BLaER1 (cell line): Measurements from ENCODE around the gene RPN2.

Experiments
- H3K27ac ChIP-seq: shearing (Covaris generic); formaldehyde crosslinking; 2 replicates; pipeline ENCODE4 v1.8.1; 2022
- H3K27me3 ChIP-seq: shearing (Covaris generic); formaldehyde crosslinking; 2 replicates; pipeline ENCODE4 v1.8.1; 2022
- H3K36me3 ChIP-seq: shearing (Covaris generic); formaldehyde crosslinking; 2 replicates; pipeline ENCODE4 v1.8.1; 2022
- H3K4me1 ChIP-seq: shearing (Covaris generic); formaldehyde crosslinking; 2 replicates; pipeline ENCODE4 v1.8.1; 2022
- H3K4me2 ChIP-seq: shearing (Covaris generic); formaldehyde crosslinking; 2 replicates; pipeline ENCODE4 v1.8.1; 2022
- H3K4me3 ChIP-seq: shearing (Covaris generic); formaldehyde crosslinking; 2 replicates; pipeline ENCODE4 v1.8.1; 2022
- H3K9ac ChIP-seq: shearing (Covaris generic); formaldehyde crosslinking; 2 replicates; pipeline ENCODE4 v1.8.1; 2022
- H3K9me3 ChIP-seq: shearing (Covaris generic); formaldehyde crosslinking; 2 replicates; pipeline ENCODE4 v1.8.1; 2022
- H4K20me1 ChIP-seq: shearing (Covaris generic); formaldehyde crosslinking; 2 replicates; pipeline ENCODE4 v1.8.1; 2022
- Cebpa-rat ChIP-seq: shearing (Covaris generic); IDR thresholded peaks from 2 replicates; pipeline ENCODE4 v1.8.1; 2022

Gene RPN2

DNA sequence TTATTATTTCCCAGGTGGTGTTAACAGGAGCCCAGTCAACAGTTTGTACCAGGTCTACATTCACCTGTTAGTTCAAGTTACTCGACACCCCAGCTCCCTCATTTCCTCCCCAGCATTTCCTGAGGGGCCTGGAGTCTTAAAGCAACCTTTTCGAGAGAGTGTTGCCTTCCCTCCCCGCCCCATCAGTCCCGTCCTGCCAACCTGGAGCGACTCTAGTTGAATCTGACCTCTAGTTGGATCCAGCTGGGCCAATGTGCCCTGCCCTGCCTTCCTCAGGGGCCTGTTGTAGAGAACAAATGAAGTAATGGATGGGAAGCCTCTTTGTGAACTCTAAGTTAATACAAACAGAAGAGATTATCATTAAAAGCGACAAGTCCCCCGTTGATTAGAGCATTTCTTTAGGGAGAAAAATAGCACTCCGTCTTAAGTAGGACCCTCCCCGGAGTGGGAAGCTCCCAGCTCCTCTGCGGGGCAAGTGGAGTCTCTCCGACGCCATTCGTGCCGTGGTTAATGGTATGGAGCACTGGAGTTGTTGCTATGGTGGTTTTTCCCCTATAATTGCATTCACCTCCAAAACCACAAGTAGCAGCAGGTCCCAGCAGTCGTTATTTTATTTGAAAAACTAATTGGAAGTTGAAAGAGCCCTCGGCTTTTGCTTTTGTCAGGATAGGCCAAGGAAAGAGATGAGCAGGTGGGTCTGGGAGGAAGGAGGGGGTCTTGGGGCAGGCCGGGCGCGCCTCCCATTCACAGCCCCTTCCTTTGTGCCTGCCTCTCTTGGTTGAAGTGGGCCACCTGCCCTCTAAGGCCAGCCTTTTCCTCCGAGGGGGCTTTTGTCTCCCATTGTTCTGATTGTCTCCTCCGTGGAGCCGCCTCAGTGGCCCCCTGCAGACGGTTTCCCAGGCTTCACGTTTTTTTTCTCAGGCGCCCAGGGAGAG is 66.4 kb downstream of the RPN2 start:
- no peak overlapping the region for H3K9ac ChIP-seq
- no peak overlapping the region for H3K27ac ChIP-seq
- TF ChIP-seq Cebpa-rat = no peak
- no peaks in the 10 kb centered on the region for H3K27me3 ChIP-seq
- H3K9me3 ChIP-seq = no peaks in the 10 kb centered on the region
- peaks cover 49% of the 10 kb centered on the region for H3K36me3 ChIP-seq
- no peak overlapping the region for H3K4me2 ChIP-seq
- H3K4me1 ChIP-seq = no peaks in the 10 kb centered on the region
- peaks cover 10% of the 10 kb centered on the region; the same call in 1 of the 2 replicates for H4K20me1 ChIP-seq
- no peak overlapping the region for H3K4me3 ChIP-seq

DNA sequence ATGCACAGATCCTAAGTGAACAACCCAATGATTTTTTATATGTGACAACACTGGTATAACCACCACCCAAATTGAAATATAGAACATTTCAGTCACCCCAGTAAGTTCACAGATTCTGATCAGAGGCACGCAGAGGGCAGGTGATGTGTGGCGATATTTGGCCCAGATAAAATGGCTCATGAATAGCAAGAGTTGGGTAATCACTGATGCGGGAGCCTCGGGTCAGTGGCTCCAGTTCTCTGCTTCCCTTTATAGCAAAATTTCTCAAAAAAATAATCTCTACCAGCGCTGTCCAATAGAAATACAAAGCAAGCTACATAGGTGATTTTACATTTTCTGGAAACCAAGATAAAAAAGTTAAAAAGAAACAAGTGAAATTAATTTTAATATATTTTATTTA is 67.6 kb downstream of the RPN2 start:
- Histone ChIP-seq H3K4me3 (no peak overlapping the region), H3K9ac (no peak overlapping the region), H4K20me1 (0 out of 2 replicates have a peak, but pooled peaks cover 10% of the 10 kb centered on the region), H3K4me1 (no peaks in the 10 kb centered on the region), H3K4me2 (no peak overlapping the region), H3K27me3 (no peaks in the 10 kb centered on the region), H3K27ac (no peak overlapping the region), H3K36me3 (peaks cover 36% of the 10 kb centered on the region), H3K9me3 (no peaks in the 10 kb centered on the region)
- TF ChIP-seq Cebpa-rat = no peak

DNA sequence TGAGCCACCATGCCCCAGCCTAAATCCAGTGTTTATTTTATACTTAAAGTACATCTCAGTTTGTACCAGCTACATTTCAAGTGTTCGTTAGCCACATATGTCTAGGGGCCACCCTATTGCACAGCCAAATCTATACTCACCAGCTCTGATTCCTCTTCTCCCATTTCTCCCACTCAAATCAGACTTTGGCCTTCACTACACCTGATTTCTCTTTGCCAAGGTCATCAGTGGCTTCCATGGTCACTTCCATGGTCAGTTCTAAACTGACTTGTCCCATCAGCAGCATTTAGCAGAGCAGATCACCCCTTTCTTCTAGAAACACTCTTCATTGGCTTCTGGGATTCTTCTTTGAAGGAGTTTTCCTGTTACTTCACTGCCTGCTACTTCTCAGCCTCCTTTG is 68.4 kb downstream of the RPN2 start:
- Histone ChIP-seq H3K4me3 (no peak overlapping the region), H3K9ac (no peak overlapping the region), H3K27ac (no peak overlapping the region), H3K4me1 (no peaks in the 10 kb centered on the region), H3K4me2 (no peak overlapping the region), H4K20me1 (0 out of 2 replicates have a peak, but pooled peaks cover 10% of the 10 kb centered on the region), H3K9me3 (no peaks in the 10 kb centered on the region), H3K36me3 (peaks cover 28% of the 10 kb centered on the region), H3K27me3 (no peaks in the 10 kb centered on the region)
- no peak for TF ChIP-seq Cebpa-rat

DNA sequence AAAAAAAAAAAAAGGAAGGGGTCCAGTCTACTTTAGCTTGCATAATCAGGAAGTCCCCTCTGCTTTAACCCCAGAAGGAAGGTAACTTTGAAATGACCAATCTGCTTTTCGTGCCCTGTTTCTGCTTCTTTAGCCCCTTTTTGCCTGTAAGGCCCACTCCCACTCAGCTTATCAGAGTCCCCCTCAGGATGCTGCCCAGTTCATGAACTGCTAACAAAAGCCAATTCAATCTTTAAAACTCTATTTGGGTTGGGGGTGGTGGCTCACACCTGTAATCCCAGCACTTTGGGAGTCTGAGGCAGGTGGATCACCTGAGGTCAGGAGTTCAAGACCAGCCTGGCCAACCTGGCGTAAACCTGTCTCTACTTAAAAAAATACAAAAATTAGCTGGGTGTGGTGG is 70.2 kb downstream of the RPN2 start:
- no peaks in the 10 kb centered on the region for H4K20me1 ChIP-seq
- no peak overlapping the region for H3K4me3 ChIP-seq
- no peak for TF ChIP-seq Cebpa-rat
- H3K36me3 ChIP-seq = peaks cover 11% of the 10 kb centered on the region; the same call in 1 of the 2 replicates
- H3K9ac ChIP-seq = no peak overlapping the region
- H3K27me3 ChIP-seq = no peaks in the 10 kb centered on the region
- no peak overlapping the region for H3K27ac ChIP-seq
- no peak overlapping the region for H3K4me2 ChIP-seq
- peaks cover 5% of the 10 kb centered on the region; the same call in 1 of the 2 replicates for H3K9me3 ChIP-seq
- H3K4me1 ChIP-seq = no peaks in the 10 kb centered on the region

DNA sequence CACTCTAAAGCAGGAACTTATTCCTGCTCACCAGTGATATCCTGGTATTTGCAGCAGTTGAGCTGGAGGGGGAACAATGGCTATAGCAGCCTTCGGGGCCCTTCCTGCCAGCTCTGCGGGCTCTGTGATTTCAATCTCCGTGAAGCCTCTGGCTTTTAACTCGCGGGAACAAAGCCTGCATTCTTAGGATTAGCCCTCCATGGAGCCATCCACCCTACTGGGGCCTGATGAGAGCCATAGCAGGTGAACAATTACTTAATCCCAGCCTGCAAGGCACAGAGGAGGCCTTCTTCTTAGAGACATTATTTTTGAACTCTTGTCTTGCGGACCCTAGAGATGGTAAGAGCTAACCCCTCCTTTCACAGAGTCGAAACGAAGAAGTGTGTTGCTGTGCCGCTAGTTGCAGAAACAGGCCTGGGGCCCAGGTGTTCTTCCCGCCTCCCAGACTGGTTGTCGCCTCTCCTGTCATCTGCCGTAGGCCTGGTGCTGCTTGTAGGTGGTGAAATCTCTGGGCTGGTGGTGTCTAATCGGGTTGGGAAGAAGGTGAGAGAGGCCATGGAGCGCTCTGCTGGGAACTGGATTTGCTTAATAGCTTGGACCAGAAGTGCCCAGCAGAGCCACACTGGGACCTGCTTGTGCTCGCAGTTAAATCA is 72.8 kb downstream of the RPN2 start:
- Histone ChIP-seq H3K4me1 (no peaks in the 10 kb centered on the region), H3K36me3 (no peaks in the 10 kb centered on the region), H3K9ac (no peak overlapping the region), H4K20me1 (no peaks in the 10 kb centered on the region), H3K27me3 (no peaks in the 10 kb centered on the region), H3K27ac (no peak overlapping the region), H3K4me2 (no peak overlapping the region), H3K4me3 (no peak overlapping the region), H3K9me3 (peaks cover 9% of the 10 kb centered on the region; the same call in 1 of the 2 replicates)
- no peak for TF ChIP-seq Cebpa-rat

DNA sequence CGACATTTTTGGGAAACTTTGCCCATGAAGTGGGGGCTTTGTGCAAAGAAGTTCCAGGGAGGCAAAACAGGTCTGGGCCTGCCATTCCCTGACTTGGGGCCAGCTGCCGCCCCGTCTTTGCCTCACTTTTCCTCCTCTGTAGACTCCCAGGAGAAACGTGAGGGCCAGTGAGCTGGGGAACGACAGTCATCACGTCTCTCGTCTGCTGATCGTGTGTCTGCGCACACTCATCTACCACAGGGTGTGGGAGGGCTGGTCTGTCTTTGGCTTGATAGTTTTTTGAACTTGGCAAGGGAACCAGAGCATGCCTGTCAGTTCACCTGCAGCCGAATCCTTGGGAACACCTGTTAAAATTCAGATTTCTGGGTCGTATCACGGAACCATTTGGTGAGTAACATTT is 74.0 kb downstream of the RPN2 start:
- H3K9me3 ChIP-seq = peaks cover 9% of the 10 kb centered on the region; the same call in 1 of the 2 replicates
- no peaks in the 10 kb centered on the region for H3K36me3 ChIP-seq
- H3K4me3 ChIP-seq = no peak overlapping the region
- peaks cover 5% of the 10 kb centered on the region; the same call in 1 of the 2 replicates for H3K4me1 ChIP-seq
- no peak overlapping the region for H3K9ac ChIP-seq
- H3K27ac ChIP-seq = no peak overlapping the region
- no peak for TF ChIP-seq Cebpa-rat
- no peaks in the 10 kb centered on the region for H3K27me3 ChIP-seq
- H4K20me1 ChIP-seq = no peaks in the 10 kb centered on the region
- H3K4me2 ChIP-seq = no peak overlapping the region

DNA sequence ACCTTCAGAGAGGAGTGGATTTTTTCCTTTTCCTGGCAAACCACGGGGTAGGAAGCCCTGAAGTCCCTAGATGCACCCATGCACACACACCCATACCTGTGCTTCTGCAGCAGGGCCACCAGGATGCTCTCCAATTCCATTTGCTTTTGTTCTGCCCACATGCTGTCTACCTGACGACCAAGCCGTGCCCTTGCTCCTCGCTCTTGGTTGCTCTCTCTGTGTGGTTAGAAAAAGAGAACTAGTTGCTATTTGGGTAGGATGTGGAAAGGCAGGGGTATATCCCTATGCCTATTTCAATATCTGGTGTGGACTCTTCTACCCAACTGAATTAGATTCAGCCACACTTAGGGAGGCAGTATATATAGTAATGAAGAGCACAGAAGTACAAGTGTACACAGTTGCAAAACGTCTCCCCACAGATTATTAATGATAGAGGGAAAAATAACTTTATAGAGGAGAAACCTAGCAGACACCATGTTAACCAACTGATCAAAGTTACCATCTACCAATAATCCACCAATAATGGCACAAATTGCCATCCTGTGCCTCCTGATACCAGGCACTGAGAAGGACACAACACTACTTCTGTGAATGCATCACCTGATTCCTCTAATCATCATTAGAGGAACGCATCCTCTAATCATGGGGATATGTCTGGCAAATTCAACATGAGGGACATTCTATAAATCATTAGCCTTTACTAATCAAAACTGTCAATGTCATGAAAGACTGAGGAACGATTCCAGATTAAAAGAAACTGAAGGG is 75.2 kb downstream of the RPN2 start:
- H4K20me1 ChIP-seq = no peaks in the 10 kb centered on the region
- H3K9ac ChIP-seq = no peak overlapping the region
- no peaks in the 10 kb centered on the region for H3K27me3 ChIP-seq
- no peak overlapping the region for H3K27ac ChIP-seq
- no peak overlapping the region for H3K4me3 ChIP-seq
- H3K36me3 ChIP-seq = no peaks in the 10 kb centered on the region
- H3K9me3 ChIP-seq = peaks cover 9% of the 10 kb centered on the region; the same call in 1 of the 2 replicates
- peaks cover 6% of the 10 kb centered on the region; the same call in 1 of the 2 replicates for H3K4me1 ChIP-seq
- no peak overlapping the region for H3K4me2 ChIP-seq
- TF ChIP-seq Cebpa-rat = no peak

DNA sequence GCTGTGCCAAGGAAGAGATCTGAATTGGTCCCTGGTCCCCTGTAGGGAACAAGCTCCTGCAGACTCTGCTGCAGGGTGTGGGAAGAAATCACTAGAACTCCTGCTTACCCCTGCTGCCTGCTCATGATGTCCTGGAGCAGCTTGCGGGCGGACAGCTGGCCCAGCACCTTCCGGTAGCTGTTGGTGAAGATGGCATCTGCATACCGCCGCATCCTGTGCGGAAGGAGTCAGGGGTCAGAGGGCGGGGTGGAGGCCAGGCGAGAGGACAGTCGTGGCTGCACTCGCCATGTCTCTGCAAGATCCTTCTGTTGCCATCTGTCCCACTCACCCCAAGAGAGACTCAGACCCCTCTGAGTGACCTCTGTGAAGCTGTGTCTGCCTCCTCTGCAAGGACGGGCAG is 77.2 kb downstream of the RPN2 start:
- Histone ChIP-seq H3K27me3 (no peaks in the 10 kb centered on the region), H3K4me2 (no peak overlapping the region), H3K4me3 (no peak overlapping the region), H3K9ac (no peak overlapping the region), H4K20me1 (no peaks in the 10 kb centered on the region), H3K27ac (no peak overlapping the region), H3K9me3 (peaks cover 9% of the 10 kb centered on the region; the same call in 1 of the 2 replicates), H3K4me1 (peaks cover 6% of the 10 kb centered on the region; the same call in 1 of the 2 replicates), H3K36me3 (no peaks in the 10 kb centered on the region)
- TF ChIP-seq Cebpa-rat = no peak

DNA sequence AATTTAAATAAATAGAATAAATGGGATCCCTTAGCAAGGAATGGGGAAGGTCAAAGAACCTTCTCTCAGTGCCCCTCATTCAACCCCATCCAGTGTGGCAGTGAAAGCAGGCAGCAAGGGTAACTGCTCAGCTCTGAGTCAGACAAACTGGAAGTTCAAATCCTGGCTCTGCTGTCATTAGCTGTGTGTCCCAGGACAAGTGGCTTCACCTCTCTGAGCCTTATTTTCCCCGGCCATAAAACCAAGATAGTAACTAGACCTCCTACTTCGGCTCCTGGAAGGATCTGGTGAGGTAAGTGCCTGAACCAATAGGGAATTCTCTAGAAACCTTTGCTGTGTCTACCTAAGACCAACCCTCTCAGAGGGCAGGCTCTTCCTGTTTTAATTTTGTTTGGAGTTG is 78.4 kb downstream of the RPN2 start:
- Histone ChIP-seq H3K4me2 (no peak overlapping the region), H3K9me3 (peaks cover 9% of the 10 kb centered on the region; the same call in 1 of the 2 replicates), H3K27ac (no peak overlapping the region), H3K27me3 (no peaks in the 10 kb centered on the region), H4K20me1 (no peaks in the 10 kb centered on the region), H3K4me3 (no peak overlapping the region), H3K36me3 (no peaks in the 10 kb centered on the region), H3K9ac (no peak overlapping the region), H3K4me1 (peaks cover 6% of the 10 kb centered on the region; the same call in 1 of the 2 replicates)
- no peak for TF ChIP-seq Cebpa-rat
